HepG2 (cell line): ENCODE measurements around the gene CEP97. TPM values are rescaled to one million over a fixed set of nuclear protein-coding genes. Genes with fewer than 3 reads are reported as not detected.
A peak's percentile ranks its signal among the peaks of the same experiment; 100 is the strongest.

Source experiments
- ATAC-seq: fragments of 200-7000 bp; cut with Tn5 transposase; 3 replicates; pipeline ENCODE4 v1.9.1; 2020; ENCODE audit warnings: mild to moderate bottlenecking, moderate library complexity
- BruUV-seq: library from RNA; stranded (reverse); fragments of 400-500 nt; replicated peaks from 2 replicates; lab custom pipeline; 2021; lab: Mats Ljungman, UMichigan
- CTCF ChIA-PET: fragments of 300-600 bp; formaldehyde crosslinking; extraction: SDS; loops from one replicate; lab custom pipeline; 2021; ENCODE audit warnings: low total read pairs, inconsistent platforms, low intra/inter-chr PET ratio; lab: Yijun Ruan, JAX
- POLR2A ChIA-PET: fragments of 350-600 bp; sonication (Branson Sonifier 250); formaldehyde crosslinking; loops from one replicate; lab custom pipeline; 2020; ENCODE audit warnings: antibody characterized with exemption, inconsistent platforms; lab: Yijun Ruan, JAX
- DNase-seq: peaks from one replicate; pipeline ENCODE4 v3.0.0-alpha.2; 2015; ENCODE audit warnings: low spot score
- FAIRE-seq: peaks from 3 replicates; lab custom pipeline; 2011; peaks lifted over from hg19 to GRCh38; lab: Jason Lieb, UNC
- H2AFZ ChIP-seq: one replicate; pipeline ENCODE4 v1.6.1; 2011; ENCODE audit warnings: low read length, inconsistent platforms
- H3K27ac ChIP-seq: fragments of 300-600 bp; 3 replicates; pipeline ENCODE4 v1.8.0; 2011; ENCODE audit warnings: mixed run types, mild to moderate bottlenecking, mixed read lengths, low read length, inconsistent platforms; ENCODE audit not compliant: insufficient read depth; ENCODE audit errors: extremely low read length
- H3K27me3 ChIP-seq, 2 experiments: fragments of 200-600 bp in 1 of 2; 2 replicates in 1 of 2; 3 replicates in 1 of 2; pipeline versions ENCODE4 v1.6.0 to v1.8.0; 2011; ENCODE audit warnings: low read length in 2 of 2, mild to moderate bottlenecking in 2 of 2, moderate library complexity in 2 of 2, inconsistent platforms in 1 of 2; ENCODE audit not compliant: insufficient read depth in 2 of 2, control insufficient read depth in 1 of 2
- H3K36me3 ChIP-seq, 2 experiments: fragments of 200-600 bp in 1 of 2; replicated peaks in 1 of 2; 2 replicates in 1 of 2; 3 replicates in 1 of 2; pipeline versions ENCODE4 v1.5.1 to v1.8.0; 2011; ENCODE audit warnings: low read length in 2 of 2, inconsistent platforms in 1 of 2; ENCODE audit not compliant: insufficient read depth in 2 of 2, control insufficient read depth in 1 of 2
- H3K4me1 ChIP-seq: 2 replicates; pipeline ENCODE4 v1.5.1; 2012; ENCODE audit warnings: low read length, inconsistent platforms; ENCODE audit not compliant: insufficient read depth
- H3K4me2 ChIP-seq: 2 replicates; pipeline ENCODE4 v1.6.0; 2011; ENCODE audit warnings: low read depth, low read length, inconsistent platforms
- H3K4me3 ChIP-seq, 3 experiments: fragments of 200-600 bp in 1 of 3; sonication (generic), shearing (Covaris generic) in 1 of 3; replicated peaks in 1 of 3; 2 replicates each; pipeline ENCODE4 v1.5.1; 2011 to 2016; ENCODE audit warnings: low read length in 3 of 3, inconsistent platforms in 2 of 3, low read depth in 2 of 3, mild to moderate bottlenecking in 2 of 3, control low read depth in 1 of 3, mixed read lengths in 1 of 3; ENCODE audit not compliant: insufficient read depth in 1 of 3
- H3K79me2 ChIP-seq: one replicate; pipeline ENCODE4 v1.6.1; 2011; ENCODE audit warnings: low read length, inconsistent platforms; ENCODE audit not compliant: insufficient read depth
- H3K9ac ChIP-seq: 2 replicates; pipeline ENCODE4 v1.6.0; 2011; ENCODE audit warnings: mild to moderate bottlenecking, low read depth, low read length, inconsistent platforms; ENCODE audit not compliant: insufficient read depth
- H3K9me3 ChIP-seq: 2 replicates; pipeline ENCODE4 v1.5.1; 2012; ENCODE audit warnings: mild to moderate bottlenecking, low read length
- H4K20me1 ChIP-seq: 2 replicates; pipeline ENCODE4 v1.6.0; 2011; ENCODE audit warnings: inconsistent platforms, mild to moderate bottlenecking, low read length, moderate library complexity; ENCODE audit not compliant: insufficient read depth
- AGO2 ChIP-seq: fragments of 200-400 bp; formaldehyde crosslinking; optimal IDR thresholded peaks from 2 replicates; pipeline ENCODE3; 2017; ENCODE audit warnings: mild to moderate bottlenecking, low read depth, low read length, moderate library complexity
- CEBPB ChIP-seq: IDR thresholded peaks from 2 replicates; pipeline ENCODE4 v1.6.1; 2011; ENCODE audit warnings: low read depth, low read length, improper control_type of control experiment, borderline replicate concordance
- HMG20B ChIP-seq: conservative IDR thresholded peaks from 2 replicates; pipeline ENCODE4 v1.6.1; 2016; ENCODE audit warnings: missing genetic modification reagents, missing compliant biosample characterization
- ZNF350 ChIP-seq: sonication (generic); formaldehyde crosslinking; IDR thresholded peaks from 2 replicates; pipeline ENCODE4 v1.4.0; 2020; ENCODE audit warnings: mild to moderate bottlenecking, low read depth, missing genetic modification reagents, borderline replicate concordance
- ZSCAN21 ChIP-seq: sonication (generic); formaldehyde crosslinking; IDR thresholded peaks from 2 replicates; pipeline ENCODE4 v1.8.0; 2022; ENCODE audit warnings: mild to moderate bottlenecking, missing genetic modification reagents, moderate library complexity, borderline replicate concordance
- WGBS: methylation state at CpG from one replicate; pipeline ENCODE4 v1.1.6; 2017; ENCODE audit warnings: low lambda C conversion rate; 5-methylcytosine and 5-hydroxymethylcytosine counted together
- in situ Hi-C: cut with HindIII; loops from 2 replicates; pipeline ENCODE4 v1.10.0; 2017; ENCODE audit warnings: low pct_unique_long_range_greater_than_20kb; ENCODE audit not compliant: extremely low pct_ligation_motif_present
- intact Hi-C: fragments of 100-400 bp; cut with micrococcal nuclease; formaldehyde crosslinking; loops from one replicate; pipeline ENCODE4 v1.10.0; 2022; ENCODE audit not compliant: unreplicated experiment
- polyA plus RNA-seq, 8 experiments: library from polyadenylated mRNA; depleted of rRNA in 3 of 8; stranded (reverse) in 7 of 8; unstranded in 1 of 8; fragments of >200 nt; fragmentation: Illumina TruSeq in 4 of 8; extraction: Trizol in 4 of 8; gene quantifications; 2 replicates each; pipeline versions ENCODE4 v1.2.1 to v1.2.3, GENCODE V29; 2011 to 2016; ENCODE audit warnings: low read depth in 4 of 8, missing spikeins in 1 of 8, mixed read lengths in 1 of 8; ENCODE audit not compliant: insufficient read depth in 1 of 8
- total RNA-seq, 5 experiments: library from RNA; depleted of rRNA; stranded (reverse); fragments of >200 nt; fragmentation: Illumina TruSeq; extraction: Trizol; gene quantifications; 2 replicates each; pipeline ENCODE4 v1.2.3, GENCODE V29; 2016; ENCODE audit warnings: low read depth in 1 of 5

CEP97 gene
- total and polyA plus RNA-seq, 2 of the 13 experiments (the other 11 are each of a cell fraction or from before 2014, with no cell fraction given) = 0.99 to 6.5 TPM

- no peak for TF ChIP-seq HMG20B
- TF ChIP-seq CEBPB = 0 out of 2 replicates have a peak, but pooled peaks have one; percentile 47
- TF ChIP-seq ZSCAN21 (CRISPR knock-in tag) = no peak
- TF ChIP-seq ZNF350 = no peak
- TF ChIP-seq AGO2 = no peak
- Histone ChIP-seq H3K27ac (no peak overlapping the region), H3K4me3 (no peak overlapping the region), H3K27me3 (no peaks in the 10 kb centered on the region), H3K36me3 (no peaks in the 10 kb centered on the region; a peak in 1 of 5 replicates), H3K4me2 (no peak overlapping the region), H3K79me2 (no peaks in the 10 kb centered on the region), H4K20me1 (no peaks in the 10 kb centered on the region), H3K4me1 (peaks cover 8% of the 10 kb centered on the region), H3K9me3 (no peaks in the 10 kb centered on the region), H3K9ac (no peak overlapping the region), H2AFZ (no peak overlapping the region)
- FAIRE-seq = no peak
- no peak for ATAC-seq
- BruUV-seq = no TSS peak
- whole genome bisulfite sequencing = 97% methylated on average over 2 of the region's 2 CpGs
- ChIA-PET CTCF (no interaction called here), POLR2A (no interaction called here)
- DNase-seq = no peak
- in situ Hi-C loops = no loop called here
- intact Hi-C loops = no loop called here
These were observed 95.3 kb downstream of the CEP97 start for GRCh38 chr3:101819649-101820206.

Other genes with a start within 250 kb of the CEP97 start
- gene SENP7, start 211.4 kb upstream of the CEP97 start, total RNA-seq (2016; rRNA removed; fragmentation: Illumina TruSeq; extraction: Trizol) = 10.0 and 10.3 TPM in 2 replicates
- gene SENP7, start 211.4 kb upstream of the CEP97 start, polyA plus RNA-seq (2011; rRNA removed) = 9.1 and 10.4 TPM in 2 replicates
- gene TRMT10C, start 162.7 kb upstream of the CEP97 start, total RNA-seq (2016; rRNA removed; fragmentation: Illumina TruSeq; extraction: Trizol) = 39.2 and 58.8 TPM in 2 replicates
- 9.7 and 10.8 TPM in 2 replicates for gene TRMT10C, start 162.7 kb upstream of the CEP97 start, polyA plus RNA-seq (2011; rRNA removed)
- 78.2 and 112 TPM in 2 replicates for gene PCNP, start 150.4 kb upstream of the CEP97 start, total RNA-seq (2016; rRNA removed; fragmentation: Illumina TruSeq; extraction: Trizol)
- gene PCNP, start 150.4 kb upstream of the CEP97 start, polyA plus RNA-seq (2011; rRNA removed) = 33.5 and 44.1 TPM in 2 replicates
- gene ZBTB11, start 47.5 kb upstream of the CEP97 start, total RNA-seq (2016; rRNA removed; fragmentation: Illumina TruSeq; extraction: Trizol) = 18.1 and 24.6 TPM in 2 replicates
- 5.2 and 5.9 TPM in 2 replicates for gene ZBTB11, start 47.5 kb upstream of the CEP97 start, polyA plus RNA-seq (2011; rRNA removed)
- 1,056 and 1,362 TPM in 2 replicates for gene RPL24, start 37.9 kb upstream of the CEP97 start, total RNA-seq (2016; rRNA removed; fragmentation: Illumina TruSeq; extraction: Trizol)
- 1,058 and 1,150 TPM in 2 replicates for gene RPL24, start 37.9 kb upstream of the CEP97 start, polyA plus RNA-seq (2011; rRNA removed)
- 4.7 and 5.3 TPM in 2 replicates for gene NXPE3, start 54.6 kb downstream of the CEP97 start, total RNA-seq (2016; rRNA removed; fragmentation: Illumina TruSeq; extraction: Trizol)
- 3.5 and 3.6 TPM in 2 replicates for gene NXPE3, start 54.6 kb downstream of the CEP97 start, polyA plus RNA-seq (2011; rRNA removed)
- 5.5 and 25.9 TPM in 2 replicates for gene NFKBIZ, start 124.9 kb downstream of the CEP97 start, total RNA-seq (2016; rRNA removed; fragmentation: Illumina TruSeq; extraction: Trizol)
- gene NFKBIZ, start 124.9 kb downstream of the CEP97 start, polyA plus RNA-seq (2011; rRNA removed) = 60.6 and 64.4 TPM in 2 replicates